OCI-LY1 (cell line): ENCODE results near the gene ICA1.

Source experiments
- EZH2 ChIP-seq: fragments of 200-600 bp; sonication (generic), shearing (Covaris generic); IDR thresholded peaks from 2 replicates; pipeline ENCODE4 v1.8.0; 2017; ENCODE audit warnings: borderline replicate concordance, mixed run types, mild to moderate bottlenecking, antibody characterized with exemption, low read length, moderate library complexity, mixed read lengths
- TF ChIP-seq, protein P1 (sequence below): fragments of 200-600 bp; sonication (generic), shearing (Covaris generic); IDR thresholded peaks from 2 replicates; pipeline ENCODE4 v1.5.1; 2017; ENCODE audit warnings: mild to moderate bottlenecking, antibody characterized with exemption, low read length, moderate library complexity, mixed read lengths

DNA sequence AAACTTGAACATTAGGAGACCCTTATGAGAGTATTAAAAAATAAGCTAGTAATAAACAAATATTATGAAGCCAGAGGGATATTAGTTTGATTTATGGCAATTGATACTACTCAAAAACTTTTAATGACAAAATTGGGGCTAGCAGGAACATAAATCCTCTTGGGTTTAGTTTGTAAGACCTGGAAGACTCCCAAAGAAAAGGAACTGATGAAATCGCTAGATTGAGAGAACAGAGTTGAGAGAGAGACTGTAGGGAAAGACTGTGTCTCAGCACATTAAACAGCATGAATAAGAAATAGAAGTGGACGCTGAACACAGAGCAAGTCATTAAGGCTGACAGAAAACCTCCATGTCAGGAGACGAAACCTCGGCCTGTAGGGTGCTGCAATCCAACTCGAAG, 56.4 kb downstream of the ICA1 start:
- no peak for TF ChIP-seq EZH2
- TF ChIP-seq, protein P1, sequence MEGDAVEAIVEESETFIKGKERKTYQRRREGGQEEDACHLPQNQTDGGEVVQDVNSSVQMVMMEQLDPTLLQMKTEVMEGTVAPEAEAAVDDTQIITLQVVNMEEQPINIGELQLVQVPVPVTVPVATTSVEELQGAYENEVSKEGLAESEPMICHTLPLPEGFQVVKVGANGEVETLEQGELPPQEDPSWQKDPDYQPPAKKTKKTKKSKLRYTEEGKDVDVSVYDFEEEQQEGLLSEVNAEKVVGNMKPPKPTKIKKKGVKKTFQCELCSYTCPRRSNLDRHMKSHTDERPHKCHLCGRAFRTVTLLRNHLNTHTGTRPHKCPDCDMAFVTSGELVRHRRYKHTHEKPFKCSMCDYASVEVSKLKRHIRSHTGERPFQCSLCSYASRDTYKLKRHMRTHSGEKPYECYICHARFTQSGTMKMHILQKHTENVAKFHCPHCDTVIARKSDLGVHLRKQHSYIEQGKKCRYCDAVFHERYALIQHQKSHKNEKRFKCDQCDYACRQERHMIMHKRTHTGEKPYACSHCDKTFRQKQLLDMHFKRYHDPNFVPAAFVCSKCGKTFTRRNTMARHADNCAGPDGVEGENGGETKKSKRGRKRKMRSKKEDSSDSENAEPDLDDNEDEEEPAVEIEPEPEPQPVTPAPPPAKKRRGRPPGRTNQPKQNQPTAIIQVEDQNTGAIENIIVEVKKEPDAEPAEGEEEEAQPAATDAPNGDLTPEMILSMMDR = no peak
